Measurements from ENCODE around the gene KRT13. TPM values are rescaled to one million over a fixed set of nuclear protein-coding genes. Genes with fewer than 3 reads are reported as not detected.

Gene KRT13
- total and polyA plus RNA-seq, 9 of the 15 experiments (the other 6 are each of a cell fraction or from before 2014, with no cell fraction given) = 0.11 to 1.1 (median 0.24) TPM; not detected in 3

GRCh38 chr17:41522301-41523224, 17.2 kb upstream of the KRT13 start:
- H3K27me3 ChIP-seq (ENCODE audit: control insufficient read depth in 2 of 2, insufficient read depth in 2 of 2, low read length in 2 of 2) = no peaks in the 10 kb centered on the region
- WGBS (ENCODE audit: insufficient coverage, low coverage, missing lambda C conversion rate) = 82% methylated on average over 12 of the region's 12 CpGs
- H3K4me1 ChIP-seq (replicated peaks in 1 of 2; ENCODE audit: control insufficient read depth in 2 of 2, insufficient read depth in 2 of 2, low read length in 2 of 2) = peaks cover 36 to 73% of the 10 kb centered on the region in 2 experiments
- no peak overlapping the region for H3K4me3 ChIP-seq
- peaks cover 33% of the 10 kb centered on the region; the same call in 1 of the 3 replicates for H3K36me3 ChIP-seq (ENCODE audit: control insufficient read depth, insufficient read depth, low read length)
- peak; percentile 32 for FAIRE-seq
- intact Hi-C loops (cut with micrococcal nuclease) = no loop called here
- BruUV-seq (replicated peaks) = no TSS peak
- no peaks in the 10 kb centered on the region for H3K9me1 ChIP-seq (ENCODE audit: control insufficient read depth, insufficient read depth, low read length)
- H3K9me3 ChIP-seq (replicated peaks; ENCODE audit: control insufficient read depth, insufficient read depth, low read depth, low read length) = no peaks in the 10 kb centered on the region
- in situ Hi-C loops (cut with MboI) = no loop called here
- POLR2A ChIA-PET = interaction anchor here (0.6 to 1.4 kb wide), 4 partner anchors 10 to 28 kb away, joined by 3 to 7 read pairs (median 3); no protein-coding TSS in a partner anchor
- H2AFZ ChIP-seq (ENCODE audit: low read depth, low read length) = no peak overlapping the region
- H4K20me1 ChIP-seq (replicated peaks; ENCODE audit: control insufficient read depth, insufficient read depth, low read length) = no peaks in the 10 kb centered on the region; the same call in 1 of the 2 replicates
- no peak for DNase-seq (ENCODE audit: extremely low read depth in 1 of 4, low spot score in 3 of 4)
- peak overlapping the region; percentile 70 for H3K27ac ChIP-seq (ENCODE audit: extremely low read depth, low read depth, low read length)
- ATAC-seq = no peak
- peaks cover 18% of the 10 kb centered on the region for H3K79me2 ChIP-seq (ENCODE audit: control insufficient read depth, insufficient read depth, low read length)
- peak overlapping the region; percentile 24 to 78; a peak in 3 of 4 replicates for H3K9ac ChIP-seq (ENCODE audit: insufficient read depth in 1 of 2, low read depth in 2 of 2, low read length in 2 of 2)
- no peak overlapping the region for H3K4me2 ChIP-seq (ENCODE audit: insufficient read depth, low read length)
- CTCF ChIA-PET (ENCODE audit: low intra/inter-chr PET ratio) = no interaction called here
- 0 out of 2 replicates have a peak, but pooled peaks have one; percentile 8 for TF ChIP-seq RBFOX2 (IDR thresholded peaks at IDR 0.05; ENCODE audit: low read depth, low read length)
- TF ChIP-seq ESRRA (IDR thresholded peaks at IDR 0.05; ENCODE audit: borderline replicate concordance, low read depth) = peak; percentile 35; the same call in 1 of the 2 replicates
- TF ChIP-seq HNRNPL (IDR thresholded peaks at IDR 0.05; ENCODE audit: low read depth, low read length) = 0 out of 2 replicates have a peak, but pooled peaks have one; percentile 33
- TF ChIP-seq TCF7L2 (IDR thresholded peaks at IDR 0.05; ENCODE audit: low read depth, low read length) = no peak
- peak; percentile 86 for TF ChIP-seq SMARCA5 (IDR thresholded peaks at IDR 0.05)
- no peak for TF ChIP-seq E2F3 (CRISPR knock-in tag; IDR thresholded peaks at IDR 0.05)
- TF ChIP-seq SREBF2 (CRISPR knock-in tag; IDR thresholded peaks at IDR 0.05) = no peak
- TF ChIP-seq HSF4 (CRISPR knock-in tag; IDR thresholded peaks at IDR 0.05; ENCODE audit: borderline replicate concordance) = no peak
- TF ChIP-seq ARID3B (CRISPR knock-in tag; IDR thresholded peaks at IDR 0.05; ENCODE audit: borderline replicate concordance) = no peak
- 0 out of 2 replicates have a peak, but pooled peaks have one; percentile 12 for TF ChIP-seq SUPT5H (IDR thresholded peaks at IDR 0.05)
- TF ChIP-seq NUFIP1 (IDR thresholded peaks at IDR 0.05; ENCODE audit: partially characterized antibody) = no peak
- TF ChIP-seq RBM14 (IDR thresholded peaks at IDR 0.05; ENCODE audit: borderline replicate concordance, insufficient read depth, low read depth, low read length) = no peak
- peak; percentile 96 for TF ChIP-seq BCOR (IDR thresholded peaks at IDR 0.05)
- no peak for TF ChIP-seq ZNF212 (CRISPR knock-in tag; IDR thresholded peaks at IDR 0.05)
- peak; percentile 68 for TF ChIP-seq BRD9 (IDR thresholded peaks at IDR 0.05; ENCODE audit: low read depth, partially characterized antibody)
- no peak for TF ChIP-seq MTA3 (IDR thresholded peaks at IDR 0.05; ENCODE audit: borderline replicate concordance)
- no peak for TF ChIP-seq CSDE1 (IDR thresholded peaks at IDR 0.05)
- TF ChIP-seq HDAC6 (IDR thresholded peaks at IDR 0.05; ENCODE audit: low read depth, low read length) = no peak
- TF ChIP-seq PTBP1 (IDR thresholded peaks at IDR 0.05; ENCODE audit: low read depth, low read length) = 0 out of 2 replicates have a peak, but pooled peaks have one; percentile 74
- peak; percentile 83 to 90 for TF ChIP-seq KDM1A (IDR thresholded peaks at IDR 0.05)
- TF ChIP-seq RBM25 (IDR thresholded peaks at IDR 0.05; ENCODE audit: low read depth, low read length, severe bottlenecking) = peak; percentile 99
